Measurements from ENCODE around the gene PEX14.

The PEX14 gene

DNA sequence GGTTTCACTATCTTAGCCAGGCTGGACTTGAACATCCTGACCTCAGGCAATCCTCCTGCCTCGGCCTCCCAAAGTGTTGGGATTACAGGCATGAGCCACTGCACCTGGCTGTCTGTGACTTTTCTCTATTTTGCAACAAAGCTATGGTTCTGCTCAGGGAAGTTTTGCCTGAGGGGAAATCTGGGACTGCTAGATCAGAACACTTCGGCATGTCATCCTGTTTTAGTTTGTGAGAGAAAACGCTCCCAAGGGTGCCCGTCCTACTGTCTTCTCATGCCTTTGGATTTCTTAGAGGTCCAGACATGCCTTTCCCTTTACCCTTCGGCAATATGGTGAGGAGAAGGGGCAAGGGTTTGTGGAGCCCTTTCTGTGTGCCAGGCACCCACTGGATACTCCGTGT, 30.5 kb upstream of the PEX14 start:
- Histone ChIP-seq H3K36me3 (ENCODE audit: control insufficient read depth, insufficient read depth, low read length) (no peaks in the 10 kb centered on the region), H3K9me3 (ENCODE audit: control insufficient read depth, low read length) (no peaks in the 10 kb centered on the region), H3K27me3 (ENCODE audit: control insufficient read depth, insufficient read depth, low read length) (no peaks in the 10 kb centered on the region), H2AFZ (no peak overlapping the region), H3K27ac (no peak overlapping the region), H3K4me1 (no peaks in the 10 kb centered on the region), H3K9ac (no peak overlapping the region), H3K4me2 (ENCODE audit: low read length) (no peak overlapping the region), H3K4me3 (ENCODE audit: low read depth, low read length) (no peak overlapping the region), H3K79me2 (no peaks in the 10 kb centered on the region)
- TF ChIP-seq, protein P1, sequence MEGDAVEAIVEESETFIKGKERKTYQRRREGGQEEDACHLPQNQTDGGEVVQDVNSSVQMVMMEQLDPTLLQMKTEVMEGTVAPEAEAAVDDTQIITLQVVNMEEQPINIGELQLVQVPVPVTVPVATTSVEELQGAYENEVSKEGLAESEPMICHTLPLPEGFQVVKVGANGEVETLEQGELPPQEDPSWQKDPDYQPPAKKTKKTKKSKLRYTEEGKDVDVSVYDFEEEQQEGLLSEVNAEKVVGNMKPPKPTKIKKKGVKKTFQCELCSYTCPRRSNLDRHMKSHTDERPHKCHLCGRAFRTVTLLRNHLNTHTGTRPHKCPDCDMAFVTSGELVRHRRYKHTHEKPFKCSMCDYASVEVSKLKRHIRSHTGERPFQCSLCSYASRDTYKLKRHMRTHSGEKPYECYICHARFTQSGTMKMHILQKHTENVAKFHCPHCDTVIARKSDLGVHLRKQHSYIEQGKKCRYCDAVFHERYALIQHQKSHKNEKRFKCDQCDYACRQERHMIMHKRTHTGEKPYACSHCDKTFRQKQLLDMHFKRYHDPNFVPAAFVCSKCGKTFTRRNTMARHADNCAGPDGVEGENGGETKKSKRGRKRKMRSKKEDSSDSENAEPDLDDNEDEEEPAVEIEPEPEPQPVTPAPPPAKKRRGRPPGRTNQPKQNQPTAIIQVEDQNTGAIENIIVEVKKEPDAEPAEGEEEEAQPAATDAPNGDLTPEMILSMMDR (IDR thresholded peaks at IDR 0.05): no peak

DNA sequence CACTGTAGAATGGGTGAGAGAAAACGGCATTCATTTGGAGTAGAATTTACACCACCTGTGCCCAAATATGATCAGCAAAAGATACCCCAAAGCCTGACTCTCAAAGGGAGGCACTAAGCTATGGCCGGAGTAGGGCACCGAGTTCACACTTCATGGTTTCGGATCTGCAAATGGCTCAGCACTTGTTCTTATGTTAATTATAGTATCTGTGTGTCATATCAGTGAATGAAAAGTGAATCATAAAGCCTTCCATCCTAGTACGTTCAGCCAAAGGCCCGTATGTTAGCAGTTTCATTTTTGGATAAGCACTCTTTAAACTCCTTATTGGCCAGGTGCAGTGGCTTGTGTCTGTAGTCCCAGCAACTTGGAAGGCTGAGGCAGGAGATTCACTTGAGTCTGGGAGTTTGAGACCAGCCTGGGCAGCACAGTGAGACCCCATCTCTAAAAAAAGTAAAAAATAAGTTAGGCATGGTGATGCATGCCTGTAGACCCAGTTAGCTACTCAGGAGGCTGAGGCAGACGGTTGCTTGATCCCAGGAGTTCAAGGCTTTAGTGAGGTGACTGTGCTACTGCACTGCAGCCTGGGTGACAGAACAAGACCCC, 29.9 kb upstream of the PEX14 start:
- Histone ChIP-seq H3K4me1 (no peaks in the 10 kb centered on the region), H2AFZ (no peak overlapping the region), H3K4me2 (ENCODE audit: low read length) (no peak overlapping the region), H3K27me3 (ENCODE audit: control insufficient read depth, insufficient read depth, low read length) (no peaks in the 10 kb centered on the region), H3K9ac (no peak overlapping the region), H3K36me3 (ENCODE audit: control insufficient read depth, insufficient read depth, low read length) (no peaks in the 10 kb centered on the region), H3K4me3 (ENCODE audit: low read depth, low read length) (no peak overlapping the region), H3K79me2 (no peaks in the 10 kb centered on the region), H3K9me3 (ENCODE audit: control insufficient read depth, low read length) (no peaks in the 10 kb centered on the region), H3K27ac (no peak overlapping the region)
- TF ChIP-seq, protein P1 (IDR thresholded peaks at IDR 0.05): no peak

DNA sequence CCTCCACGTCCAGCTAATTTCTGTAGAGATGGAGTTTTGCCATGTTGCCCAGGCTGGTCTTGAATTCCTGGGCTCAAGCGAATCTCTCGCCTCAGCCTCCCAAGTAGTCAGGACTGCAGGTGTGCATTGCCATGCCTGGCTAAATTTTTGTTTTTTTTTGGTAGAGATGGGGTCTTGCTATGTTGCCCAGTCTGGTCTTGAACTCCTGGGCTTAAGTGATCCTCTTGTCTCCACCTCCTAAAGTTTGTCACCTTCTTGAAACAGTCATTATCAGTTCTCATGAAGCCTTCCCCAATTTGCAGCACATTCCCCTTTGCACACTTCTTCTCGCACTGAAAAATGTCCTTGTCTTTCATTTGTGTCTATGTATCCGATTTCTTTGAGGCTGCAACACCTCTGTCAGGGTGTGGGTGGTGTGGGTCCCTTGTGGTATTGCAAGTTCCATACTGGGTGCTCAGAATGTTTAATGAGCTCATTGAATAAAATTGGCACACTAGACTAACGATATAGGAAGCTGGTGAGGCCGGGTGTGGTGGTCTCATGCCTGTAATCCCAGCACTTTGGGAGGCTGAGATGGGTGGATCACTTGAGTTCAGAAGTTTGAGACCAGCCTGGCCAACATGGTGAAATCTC, 27.8 kb upstream of the PEX14 start:
- Histone ChIP-seq H3K36me3 (ENCODE audit: control insufficient read depth, insufficient read depth, low read length) (no peaks in the 10 kb centered on the region), H3K9me3 (ENCODE audit: control insufficient read depth, low read length) (no peaks in the 10 kb centered on the region), H3K4me3 (ENCODE audit: low read depth, low read length) (no peak overlapping the region), H3K9ac (no peak overlapping the region), H2AFZ (no peak overlapping the region), H3K4me1 (no peaks in the 10 kb centered on the region), H3K27me3 (ENCODE audit: control insufficient read depth, insufficient read depth, low read length) (no peaks in the 10 kb centered on the region), H3K27ac (no peak overlapping the region), H3K79me2 (no peaks in the 10 kb centered on the region), H3K4me2 (ENCODE audit: low read length) (no peak overlapping the region)
- TF ChIP-seq, protein P1 (IDR thresholded peaks at IDR 0.05): no peak

DNA sequence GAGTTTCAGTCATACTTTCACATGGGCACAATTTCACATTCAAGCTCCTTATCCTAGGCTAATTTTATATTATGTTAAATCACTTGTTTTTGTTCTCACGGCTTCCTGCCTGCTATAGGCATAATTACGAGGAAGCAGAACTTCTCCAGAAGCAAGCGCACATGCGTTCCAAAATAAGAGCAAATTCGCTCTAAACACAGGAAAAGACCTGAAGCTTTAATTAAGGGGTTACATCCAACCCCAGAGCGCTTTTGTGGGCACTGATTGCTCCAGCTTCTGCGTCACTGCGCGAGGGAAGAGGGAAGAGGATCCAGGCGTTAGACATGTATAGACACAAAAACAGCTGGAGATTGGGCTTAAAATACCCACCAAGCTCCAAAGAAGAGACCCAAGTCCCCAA, 25.0 kb upstream of the PEX14 start, which contains the start of gene CORT:
Gene CORT (plus strand): TSS at position 281 of the 400 bp plus-strand sequence. CDS start 193 bp downstream, outside the sequence.
- Histone ChIP-seq H3K4me3 (ENCODE audit: low read depth, low read length) (no peak within 1 kb of the TSS), H3K27ac (no peak within 1 kb of the TSS), H3K9ac (no peak within 1 kb of the TSS), H3K9me3 (ENCODE audit: control insufficient read depth, low read length) (no peaks in the 10 kb centered on the region), H2AFZ (no peak within 1 kb of the TSS), H3K79me2 (no peaks in the 10 kb centered on the region), H3K36me3 (ENCODE audit: control insufficient read depth, insufficient read depth, low read length) (no peaks in the 10 kb centered on the region), H3K4me2 (ENCODE audit: low read length) (no peak within 1 kb of the TSS), H3K27me3 (ENCODE audit: control insufficient read depth, insufficient read depth, low read length) (no peaks in the 10 kb centered on the region), H3K4me1 (no peaks in the 10 kb centered on the region)
- TF ChIP-seq, protein P1 (IDR thresholded peaks at IDR 0.05): no peak
